Ascending aorta (tissue), 2 donors: ENCODE measurements around the gene CASP5. TPM values are rescaled to one million over a fixed set of nuclear protein-coding genes. Genes with fewer than 3 reads are reported as not detected.
A peak's percentile ranks its signal among the peaks of the same experiment; 100 is the strongest.

Experiments used
- DNase-seq, 2 donors: peaks; one replicate each; pipeline ENCODE4 v3.0.0-alpha.2; 2019; ENCODE audit warnings: low spot score in 2 of 2
- H3K27ac ChIP-seq, 2 donors: fragments of 200-600 bp; sonication (generic); one replicate each; pipeline ENCODE4 v1.5.1; 2016 to 2017; ENCODE audit warnings: mild to moderate bottlenecking in 1 of 2
- H3K27me3 ChIP-seq: fragments of 200-600 bp; sonication (generic); one replicate; pipeline ENCODE4 v1.5.1; 2017
- H3K36me3 ChIP-seq, 2 donors: fragments of 200-600 bp; sonication (generic); one replicate each; pipeline ENCODE4 v1.5.1; 2016
- H3K4me1 ChIP-seq, 2 donors: fragments of 200-600 bp; sonication (generic); one replicate each; pipeline ENCODE4 v1.5.1; 2016 to 2017; ENCODE audit warnings: mild to moderate bottlenecking in 1 of 2
- H3K4me3 ChIP-seq, 2 donors: fragments of 200-600 bp; sonication (generic); one replicate each; pipeline ENCODE4 v1.5.1; 2016 to 2017; ENCODE audit warnings: mild to moderate bottlenecking in 1 of 2
- H3K9me3 ChIP-seq, 2 donors: fragments of 200-600 bp; sonication (generic); one replicate each; pipeline ENCODE4 v1.5.1; 2016
- intact Hi-C: fragments of 100-400 bp; cut with DNase I; formaldehyde crosslinking; loops from one replicate; pipeline ENCODE4 v1.15.1; 2023
- total RNA-seq: library from RNA; depleted of rRNA; stranded (reverse); fragments of >200 nt; gene quantifications from one replicate; pipeline ENCODE4 v1.1.0, GENCODE V29; 2016
- TF ChIP-seq, protein P1 (sequence below), 3 experiments: fragments of 200-600 bp in 2 of 3; fragments of 450-650 bp in 1 of 3; sonication (generic) in 2 of 3; IDR thresholded peaks; one replicate each; pipeline ENCODE4 v1.5.1; 2016 to 2019; ENCODE audit warnings: antibody characterized with exemption in 3 of 3, mild to moderate bottlenecking in 1 of 3, moderate library complexity in 1 of 3

The CASP5 gene
- total RNA-seq, 1 donor from 2014 or later = not detected

- TF ChIP-seq, protein P1, sequence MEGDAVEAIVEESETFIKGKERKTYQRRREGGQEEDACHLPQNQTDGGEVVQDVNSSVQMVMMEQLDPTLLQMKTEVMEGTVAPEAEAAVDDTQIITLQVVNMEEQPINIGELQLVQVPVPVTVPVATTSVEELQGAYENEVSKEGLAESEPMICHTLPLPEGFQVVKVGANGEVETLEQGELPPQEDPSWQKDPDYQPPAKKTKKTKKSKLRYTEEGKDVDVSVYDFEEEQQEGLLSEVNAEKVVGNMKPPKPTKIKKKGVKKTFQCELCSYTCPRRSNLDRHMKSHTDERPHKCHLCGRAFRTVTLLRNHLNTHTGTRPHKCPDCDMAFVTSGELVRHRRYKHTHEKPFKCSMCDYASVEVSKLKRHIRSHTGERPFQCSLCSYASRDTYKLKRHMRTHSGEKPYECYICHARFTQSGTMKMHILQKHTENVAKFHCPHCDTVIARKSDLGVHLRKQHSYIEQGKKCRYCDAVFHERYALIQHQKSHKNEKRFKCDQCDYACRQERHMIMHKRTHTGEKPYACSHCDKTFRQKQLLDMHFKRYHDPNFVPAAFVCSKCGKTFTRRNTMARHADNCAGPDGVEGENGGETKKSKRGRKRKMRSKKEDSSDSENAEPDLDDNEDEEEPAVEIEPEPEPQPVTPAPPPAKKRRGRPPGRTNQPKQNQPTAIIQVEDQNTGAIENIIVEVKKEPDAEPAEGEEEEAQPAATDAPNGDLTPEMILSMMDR (IDR thresholded peaks at IDR 0.05) = no peak
- Histone ChIP-seq H3K4me3 (peak overlapping the region; percentile 71 to 74), H3K4me1 (peaks cover 0 to 20% of the 10 kb centered on the region in 2 donors), H3K27ac (peak overlapping the region; percentile 84 to 85), H3K27me3 (no peaks in the 10 kb centered on the region), H3K9me3 (peaks cover 0 to 12% of the 10 kb centered on the region in 2 donors), H3K36me3 (no peaks in the 10 kb centered on the region)
- intact Hi-C loops = loop anchor here (5.0 kb wide), 2 partner anchors 52 to 72 kb away; partner anchors contain the start of gene CASP12
- DNase-seq = peak in 1 of 2 donors; percentile 73
Observed at GRCh38 chr11:104968856-104969776, 53.9 kb downstream of the CASP5 start.

- H3K27me3 ChIP-seq = no peaks in the 10 kb centered on the region
- H3K4me1 ChIP-seq = peaks cover 0 to 20% of the 10 kb centered on the region in 2 donors
- peaks cover 0 to 10% of the 10 kb centered on the region in 2 donors for H3K9me3 ChIP-seq
- intact Hi-C loops = loop anchor here (5.0 kb wide), 2 partner anchors 51 to 71 kb away; partner anchors contain the start of gene CASP12
- H3K36me3 ChIP-seq = no peaks in the 10 kb centered on the region
- TF ChIP-seq, protein P1 (IDR thresholded peaks at IDR 0.05) = no peak
- no peak for DNase-seq
- H3K4me3 ChIP-seq = peak within 1 kb of the TSS; percentile 71 to 74
- H3K27ac ChIP-seq = peak within 1 kb of the TSS; percentile 84 to 85
Observed at GRCh38 chr11:104968355-104968855, 54.6 kb downstream of the CASP5 start, which contains the start of gene CASP4. TSS of gene CASP4 (minus strand) at chr11:104968574. CDS start at chr11:104968525, 49 bp downstream.

- intact Hi-C loops = loop anchor here (5.0 kb wide), 2 partner anchors 50 to 70 kb away; partner anchors contain the start of gene CASP12
- peaks cover 0 to 20% of the 10 kb centered on the region in 2 donors for H3K4me1 ChIP-seq
- H3K27ac ChIP-seq = peak overlapping the region; percentile 84 to 85
- TF ChIP-seq, protein P1 (IDR thresholded peaks at IDR 0.05) = no peak
- H3K36me3 ChIP-seq = no peaks in the 10 kb centered on the region
- no peaks in the 10 kb centered on the region for H3K27me3 ChIP-seq
- DNase-seq = no peak
- peak overlapping the region; percentile 71 to 74 for H3K4me3 ChIP-seq
- H3K9me3 ChIP-seq = peaks cover 0 to 4% of the 10 kb centered on the region in 2 donors
Observed at GRCh38 chr11:104967534-104968354, 55.2 kb downstream of the CASP5 start.

GRCh38 chr11:104965735-104966134 is 57.2 kb downstream of the CASP5 start:
- H3K4me3 ChIP-seq = peak overlapping the region; percentile 9 to 71
- no peaks in the 10 kb centered on the region for H3K9me3 ChIP-seq
- H3K36me3 ChIP-seq = no peaks in the 10 kb centered on the region
- H3K4me1 ChIP-seq = peaks cover 0 to 20% of the 10 kb centered on the region in 2 donors
- no peak for DNase-seq
- intact Hi-C loops = loop anchor here (5.0 kb wide), 2 partner anchors 48 to 68 kb away; partner anchors contain the start of gene CASP12
- no peak overlapping the region for H3K27ac ChIP-seq
- no peaks in the 10 kb centered on the region for H3K27me3 ChIP-seq
- TF ChIP-seq, protein P1 (IDR thresholded peaks at IDR 0.05) = no peak

- no peaks in the 10 kb centered on the region for H3K36me3 ChIP-seq
- peaks cover 0 to 17% of the 10 kb centered on the region in 2 donors for H3K4me1 ChIP-seq
- intact Hi-C loops = no loop called here
- H3K4me3 ChIP-seq = no peak overlapping the region
- no peaks in the 10 kb centered on the region for H3K9me3 ChIP-seq
- DNase-seq = no peak
- H3K27ac ChIP-seq = no peak overlapping the region
- TF ChIP-seq, protein P1 (IDR thresholded peaks at IDR 0.05) = no peak
- no peaks in the 10 kb centered on the region for H3K27me3 ChIP-seq
Observed at GRCh38 chr11:104964247-104964646, 58.7 kb downstream of the CASP5 start.
